WTC11 (cell line): ENCODE measurements around the gene TDRD10. TPM values are rescaled to one million over a fixed set of nuclear protein-coding genes. Genes with fewer than 3 reads are reported as not detected.
"Not testable (repeated sequence)": the region's sequence is repeated elsewhere in the genome, so short reads cannot be mapped to it uniquely, and the experiment has no call there.

ENCODE experiments used
- ATAC-seq: fragments of 200-7000 bp; cut with Tn5 transposase; 2 replicates; pipeline ENCODE4 v1.10.0; 2021; ENCODE audit warnings: mild to moderate bottlenecking, moderate library complexity
- CTCF ChIA-PET: fragments of 300-600 bp; sonication (Branson Sonifier 250); formaldehyde crosslinking; loops from one replicate; lab custom pipeline; 2021; ENCODE audit warnings: antibody characterized with exemption; lab: Charles Lee
- POLR2A ChIA-PET: fragments of 350-600 bp; sonication (Branson Sonifier 250); formaldehyde crosslinking; loops from one replicate; lab custom pipeline; 2021; ENCODE audit warnings: antibody characterized with exemption; lab: Charles Lee
- DNase-seq: peaks from one replicate; pipeline ENCODE4 v3.0.0; 2021; ENCODE audit warnings: low spot score
- H3K27ac Mint-ChIP-seq: 2 replicates; pipeline ENCODE4 v1.8.0; 2021; ENCODE audit warnings: mixed read lengths
- H3K27me3 Mint-ChIP-seq: 2 replicates; pipeline ENCODE4 v1.8.0; 2021; ENCODE audit warnings: low read depth, mild to moderate bottlenecking, moderate library complexity, mixed read lengths
- H3K36me3 Mint-ChIP-seq: 2 replicates; pipeline ENCODE4 v1.8.0; 2021; ENCODE audit warnings: mixed read lengths
- H3K4me1 Mint-ChIP-seq: 2 replicates; pipeline ENCODE4 v1.8.0; 2022; ENCODE audit warnings: mixed read lengths
- H3K4me3 Mint-ChIP-seq: 2 replicates; pipeline ENCODE4 v1.8.0; 2021; ENCODE audit warnings: mild to moderate bottlenecking, moderate library complexity, mixed read lengths
- H3K9me3 Mint-ChIP-seq: 2 replicates; pipeline ENCODE4 v1.8.0; 2021; ENCODE audit warnings: mixed read lengths
- ATF2 ChIP-seq: sonication (generic); formaldehyde crosslinking; IDR thresholded peaks from 2 replicates; pipeline ENCODE4 v1.8.1; 2022; ENCODE audit warnings: low read depth, missing genetic modification reagents, borderline replicate concordance
- CREM ChIP-seq: sonication (generic); formaldehyde crosslinking; IDR thresholded peaks from 2 replicates; pipeline ENCODE4 v1.8.1; 2022; ENCODE audit warnings: mild to moderate bottlenecking, missing genetic modification reagents, moderate library complexity
- ELF4 ChIP-seq: sonication (generic); formaldehyde crosslinking; IDR thresholded peaks from 2 replicates; pipeline ENCODE4 v1.8.1; 2022; ENCODE audit warnings: low read depth, mild to moderate bottlenecking, moderate library complexity, missing genetic modification reagents
- FOXP1 ChIP-seq: sonication (generic); formaldehyde crosslinking; IDR thresholded peaks from 2 replicates; pipeline ENCODE4 v1.8.0; 2022; ENCODE audit warnings: missing genetic modification reagents, mild to moderate bottlenecking, moderate library complexity, borderline replicate concordance
- GTF2I ChIP-seq: fragments of 250-450 bp; sonication (Bioruptor Pico); conservative IDR thresholded peaks from 2 replicates; pipeline ENCODE4 v1.4.0; 2021; ENCODE audit warnings: mild to moderate bottlenecking
- HMGXB4 ChIP-seq: sonication (generic); formaldehyde crosslinking; IDR thresholded peaks from 2 replicates; pipeline ENCODE4 v1.8.1; 2023; ENCODE audit warnings: mild to moderate bottlenecking, moderate library complexity, missing genetic modification reagents
- JAZF1 ChIP-seq: fragments of 250-450 bp; sonication (Bioruptor Pico); IDR thresholded peaks from 2 replicates; pipeline ENCODE4 v1.9.0; 2021; ENCODE audit warnings: moderate library complexity, mild to moderate bottlenecking, inconsistent platforms
- NFE2L1 ChIP-seq: sonication (generic); formaldehyde crosslinking; IDR thresholded peaks from 2 replicates; pipeline ENCODE4 v1.8.1; 2023; ENCODE audit warnings: missing genetic modification reagents
- NR1H2 ChIP-seq: sonication (generic); formaldehyde crosslinking; IDR thresholded peaks from 2 replicates; pipeline ENCODE4 v1.9.0; 2021; ENCODE audit warnings: mild to moderate bottlenecking, moderate library complexity, missing genetic modification reagents
- NR2C2 ChIP-seq: sonication (generic); formaldehyde crosslinking; IDR thresholded peaks from 2 replicates; pipeline ENCODE4 v1.8.0; 2022; ENCODE audit warnings: mild to moderate bottlenecking, missing genetic modification reagents
- PRDM15 ChIP-seq: sonication (generic); formaldehyde crosslinking; IDR thresholded peaks from 2 replicates; pipeline ENCODE4 v1.8.0; 2022; ENCODE audit warnings: missing genetic modification reagents
- RELA ChIP-seq: sonication (generic); formaldehyde crosslinking; IDR thresholded peaks from 2 replicates; pipeline ENCODE4 v1.8.1; 2022; ENCODE audit warnings: missing genetic modification reagents, mild to moderate bottlenecking, borderline replicate concordance
- TCF7 ChIP-seq: sonication (generic); formaldehyde crosslinking; IDR thresholded peaks from 2 replicates; pipeline ENCODE4 v1.8.0; 2022; ENCODE audit warnings: mild to moderate bottlenecking, low read depth, missing genetic modification reagents, moderate library complexity
- ZBTB21 ChIP-seq: sonication (generic); formaldehyde crosslinking; IDR thresholded peaks from 2 replicates; pipeline ENCODE4 v1.8.1; 2023; ENCODE audit warnings: mild to moderate bottlenecking, missing genetic modification reagents, borderline replicate concordance
- ZNF423 ChIP-seq: fragments of 250-450 bp; sonication (Bioruptor Pico); IDR thresholded peaks from 2 replicates; pipeline ENCODE4 v2.1.2; 2022; ENCODE audit warnings: mild to moderate bottlenecking, moderate library complexity
- total RNA-seq: library from RNA; stranded (reverse); gene quantifications from 3 replicates; pipeline ENCODE4 v1.2.3, GENCODE V29; 2021
- TF ChIP-seq, protein P1 (sequence below): sonication (generic); formaldehyde crosslinking; IDR thresholded peaks from 2 replicates; pipeline ENCODE4 v1.8.0; 2023; ENCODE audit warnings: mild to moderate bottlenecking, missing genetic modification reagents

The TDRD10 gene
- total RNA-seq, 1 experiment from 2014 or later = 0.09 TPM

DNA sequence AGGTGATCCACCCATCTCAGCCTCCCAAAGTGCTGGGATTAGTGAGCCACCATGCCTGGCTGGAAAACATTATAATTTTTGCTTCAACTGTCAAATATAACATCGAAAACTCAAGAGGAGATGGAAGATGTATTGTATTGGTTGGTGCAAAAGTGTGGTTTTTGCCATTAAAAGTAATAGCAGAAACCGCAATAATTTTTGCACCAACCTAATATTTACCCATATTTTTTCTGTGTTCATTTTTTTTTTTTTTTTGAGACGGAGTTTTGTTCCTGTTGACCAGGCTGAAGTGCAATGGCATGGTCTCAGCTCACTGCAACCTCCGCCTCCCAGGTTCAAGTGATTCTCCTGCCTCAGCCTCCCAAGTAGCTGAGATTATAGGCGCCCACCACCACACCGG, 27.3 kb downstream of the TDRD10 start (continued):
- TF ChIP-seq PRDM15 (CRISPR knock-in tag) = no peak
- TF ChIP-seq FOXP1 (CRISPR knock-in tag) = no peak

DNA sequence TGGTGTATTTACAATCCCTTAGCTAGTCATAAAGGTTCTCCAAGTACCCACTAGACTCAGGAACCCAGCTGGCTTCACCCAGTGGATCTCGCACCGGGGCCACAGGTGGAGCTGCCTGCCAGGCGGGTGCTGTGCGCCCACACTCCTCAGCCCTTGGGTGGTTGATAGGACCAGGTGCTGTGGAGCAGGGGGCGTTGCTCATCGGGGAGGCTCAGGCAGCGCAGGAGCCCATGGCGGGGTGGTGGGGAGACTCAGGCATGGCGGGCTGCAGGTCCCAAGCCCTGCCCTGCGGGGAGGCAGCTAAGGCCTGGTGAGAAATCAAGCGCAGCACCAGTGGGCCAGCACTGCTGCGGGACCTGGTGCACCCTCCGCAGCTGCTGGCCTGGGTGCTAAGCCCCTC, 29.9 kb downstream of the TDRD10 start:
- not testable (repeated sequence) for H3K36me3 Mint-ChIP-seq, H3K4me1 Mint-ChIP-seq, DNase-seq, ATAC-seq, H3K4me3 Mint-ChIP-seq, H3K27ac Mint-ChIP-seq, H3K27me3 Mint-ChIP-seq
- H3K9me3 Mint-ChIP-seq = peaks cover 15% of the 10 kb centered on the region
- POLR2A ChIA-PET = interaction anchor here (0.6 kb wide), 1 partner anchor 233 kb away, joined by 3 read pairs; no protein-coding TSS in a partner anchor
- CTCF ChIA-PET = interaction anchor here (0.8 kb wide), 1 partner anchor 15 kb away, joined by 3 read pairs; no protein-coding TSS in a partner anchor

DNA sequence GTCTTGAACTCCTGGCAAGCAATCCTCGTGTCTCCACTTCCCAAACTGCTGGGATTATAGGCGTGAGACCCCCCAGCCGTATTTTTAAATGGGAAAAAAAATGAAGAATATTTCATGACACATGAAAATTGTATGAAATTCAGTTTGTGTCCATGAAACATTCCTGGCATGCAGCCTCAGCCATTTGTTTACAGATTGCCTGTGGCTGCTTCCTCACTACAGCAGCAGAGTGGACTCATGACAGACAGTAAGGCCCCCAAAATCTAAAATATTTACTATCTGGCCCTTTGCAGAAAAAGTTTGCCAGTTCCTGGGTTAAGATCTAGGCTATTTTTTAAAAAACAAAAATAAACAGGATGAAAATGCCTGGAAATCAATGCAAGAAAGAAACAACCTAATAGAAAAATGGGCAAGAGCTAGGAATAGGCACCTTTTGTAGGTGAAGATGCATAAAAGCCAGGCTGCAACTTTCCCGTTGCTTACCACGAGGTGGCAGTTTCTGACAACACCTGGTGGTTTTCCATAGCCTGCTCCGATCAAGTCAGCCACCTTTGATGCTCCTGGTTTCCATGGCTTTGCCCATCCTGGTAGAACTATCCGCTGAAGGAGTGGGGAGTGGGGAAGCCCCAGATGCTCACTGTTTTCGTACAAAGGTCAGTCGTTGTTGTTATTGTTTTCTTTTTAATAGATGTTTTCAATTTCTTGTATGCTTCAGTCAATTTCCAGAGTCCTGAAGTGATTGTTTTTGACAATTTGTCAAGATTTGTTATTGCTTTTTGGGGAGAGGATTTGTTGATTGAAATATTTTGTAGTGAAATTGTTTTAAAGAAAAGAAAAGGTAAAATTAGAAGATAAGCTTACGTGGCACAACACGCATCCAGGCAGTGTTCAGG, 32.2 kb downstream of the TDRD10 start:
- no peak for TF ChIP-seq ELF4 (CRISPR knock-in tag)
- TF ChIP-seq JAZF1 (CRISPR knock-in tag) = no peak
- TF ChIP-seq, protein P1, sequence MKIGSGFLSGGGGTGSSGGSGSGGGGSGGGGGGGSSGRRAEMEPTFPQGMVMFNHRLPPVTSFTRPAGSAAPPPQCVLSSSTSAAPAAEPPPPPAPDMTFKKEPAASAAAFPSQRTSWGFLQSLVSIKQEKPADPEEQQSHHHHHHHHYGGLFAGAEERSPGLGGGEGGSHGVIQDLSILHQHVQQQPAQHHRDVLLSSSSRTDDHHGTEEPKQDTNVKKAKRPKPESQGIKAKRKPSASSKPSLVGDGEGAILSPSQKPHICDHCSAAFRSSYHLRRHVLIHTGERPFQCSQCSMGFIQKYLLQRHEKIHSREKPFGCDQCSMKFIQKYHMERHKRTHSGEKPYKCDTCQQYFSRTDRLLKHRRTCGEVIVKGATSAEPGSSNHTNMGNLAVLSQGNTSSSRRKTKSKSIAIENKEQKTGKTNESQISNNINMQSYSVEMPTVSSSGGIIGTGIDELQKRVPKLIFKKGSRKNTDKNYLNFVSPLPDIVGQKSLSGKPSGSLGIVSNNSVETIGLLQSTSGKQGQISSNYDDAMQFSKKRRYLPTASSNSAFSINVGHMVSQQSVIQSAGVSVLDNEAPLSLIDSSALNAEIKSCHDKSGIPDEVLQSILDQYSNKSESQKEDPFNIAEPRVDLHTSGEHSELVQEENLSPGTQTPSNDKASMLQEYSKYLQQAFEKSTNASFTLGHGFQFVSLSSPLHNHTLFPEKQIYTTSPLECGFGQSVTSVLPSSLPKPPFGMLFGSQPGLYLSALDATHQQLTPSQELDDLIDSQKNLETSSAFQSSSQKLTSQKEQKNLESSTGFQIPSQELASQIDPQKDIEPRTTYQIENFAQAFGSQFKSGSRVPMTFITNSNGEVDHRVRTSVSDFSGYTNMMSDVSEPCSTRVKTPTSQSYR (CRISPR knock-in tag) = no peak
- TF ChIP-seq ZNF423 (CRISPR knock-in tag) = no peak
- TF ChIP-seq RELA = no peak
- no peak for TF ChIP-seq GTF2I (CRISPR knock-in tag)
- no peak for TF ChIP-seq HMGXB4 (CRISPR knock-in tag)
- H3K27ac Mint-ChIP-seq = no peak overlapping the region
- CTCF ChIA-PET = interaction anchor here (0.6 to 5.7 kb wide), 10 partner anchors 12 to 344 kb away, joined by 3 to 71 read pairs (median 4); a partner anchor contains a TSS
- peak; percentile 92 for ATAC-seq
- POLR2A ChIA-PET = no interaction called here
- no peaks in the 10 kb centered on the region for H3K4me1 Mint-ChIP-seq
- peaks cover 15% of the 10 kb centered on the region for H3K9me3 Mint-ChIP-seq
- DNase-seq = peak; percentile 72
- H3K4me3 Mint-ChIP-seq = no peak overlapping the region
- H3K27me3 Mint-ChIP-seq = no peaks in the 10 kb centered on the region; the same call in 1 of the 2 replicates
- H3K36me3 Mint-ChIP-seq = peaks cover 3% of the 10 kb centered on the region; the same call in 1 of the 2 replicates

- DNase-seq (no peak), ATAC-seq (no peak)
- ChIA-PET CTCF (interaction anchor here (5.7 kb wide), 1 partner anchor 10 kb away, joined by 71 read pairs; no protein-coding TSS in a partner anchor), POLR2A (no interaction called here)
- H3K4me1 Mint-ChIP-seq = peaks cover 4% of the 10 kb centered on the region
- H3K9me3 Mint-ChIP-seq = peaks cover 10% of the 10 kb centered on the region
- no peaks in the 10 kb centered on the region; the same call in none of the 2 replicates for H3K27me3 Mint-ChIP-seq
- peaks cover 3% of the 10 kb centered on the region; the same call in 1 of the 2 replicates for H3K36me3 Mint-ChIP-seq
- H3K4me3 Mint-ChIP-seq = no peak overlapping the region
- no peak overlapping the region for H3K27ac Mint-ChIP-seq
- no peak for TF ChIP-seq ELF4 (CRISPR knock-in tag)
- no peak for TF ChIP-seq ZBTB21
- no peak for TF ChIP-seq NR2C2 (CRISPR knock-in tag)
- TF ChIP-seq GTF2I (CRISPR knock-in tag) = no peak
- no peak for TF ChIP-seq NFE2L1 (CRISPR knock-in tag)
- TF ChIP-seq TCF7 (CRISPR knock-in tag) = no peak
- no peak for TF ChIP-seq NR1H2 (CRISPR knock-in tag)
- TF ChIP-seq CREM = no peak
- TF ChIP-seq ATF2 = no peak
Observed at GRCh38 chr1:154536570-154536969, 34.6 kb downstream of the TDRD10 start.
